WERI-Rb-1 (cell line): ENCODE measurements around the gene ANKRD23.

Experiments
- DNase-seq: peaks from one replicate; pipeline ENCODE4 v3.0.0-alpha.2; 2020
- H3K27ac ChIP-seq: fragments of 250-450 bp; sonication (Bioruptor Pico); 2 replicates; pipeline ENCODE4 v1.5.1; 2020; ENCODE audit warnings: mild to moderate bottlenecking, moderate library complexity
- H3K27me3 ChIP-seq: fragments of 250-450 bp; sonication (Bioruptor Pico); 2 replicates; pipeline ENCODE4 v1.5.1; 2021; ENCODE audit warnings: mild to moderate bottlenecking, low read depth, moderate library complexity; ENCODE audit not compliant: insufficient read depth, severe bottlenecking
- H3K36me3 ChIP-seq: fragments of 250-450 bp; sonication (Bioruptor Pico); 2 replicates; pipeline ENCODE4 v1.5.1; 2020; ENCODE audit warnings: mild to moderate bottlenecking, moderate library complexity
- H3K4me3 ChIP-seq: 2 replicates; pipeline ENCODE4 v1.5.1; 2011; ENCODE audit warnings: low read depth, mild to moderate bottlenecking, control low read depth, low read length
- H3K9me3 ChIP-seq: fragments of 250-450 bp; sonication (Bioruptor Pico); 2 replicates; pipeline ENCODE4 v1.5.1; 2021; ENCODE audit warnings: mild to moderate bottlenecking, moderate library complexity; ENCODE audit not compliant: severe bottlenecking
- TF ChIP-seq, protein P1 (sequence below): IDR thresholded peaks from 2 replicates; pipeline ENCODE4 v1.5.1; 2011; ENCODE audit warnings: low read depth, mild to moderate bottlenecking, control low read depth, inconsistent platforms, low read length

The ANKRD23 gene

DNA sequence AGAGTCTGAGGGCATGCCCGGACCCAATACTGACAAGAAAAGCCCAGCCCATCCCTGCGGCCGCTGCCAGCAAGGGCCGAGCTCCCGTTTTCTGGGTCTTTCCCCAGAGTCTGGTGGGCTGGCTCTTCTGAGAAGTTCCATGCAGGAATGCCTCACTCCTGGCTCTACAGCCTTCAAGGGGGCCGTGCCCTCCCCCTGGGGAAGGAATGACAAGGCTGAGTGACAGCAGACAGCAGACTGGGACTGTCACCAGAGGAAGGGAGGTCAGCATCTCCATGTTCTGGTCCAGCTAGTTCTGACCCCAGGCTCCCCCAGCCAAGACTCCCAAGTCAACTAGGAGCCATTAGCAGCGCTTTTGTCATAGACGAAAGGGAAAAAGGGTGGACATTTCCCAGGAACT is 39.1 kb upstream of the ANKRD23 start:
- Histone ChIP-seq H3K27ac (no peak overlapping the region), H3K4me3 (no peak overlapping the region), H3K27me3 (no peaks in the 10 kb centered on the region), H3K36me3 (no peaks in the 10 kb centered on the region), H3K9me3 (no peaks in the 10 kb centered on the region)
- DNase-seq = no peak
- TF ChIP-seq, protein P1, sequence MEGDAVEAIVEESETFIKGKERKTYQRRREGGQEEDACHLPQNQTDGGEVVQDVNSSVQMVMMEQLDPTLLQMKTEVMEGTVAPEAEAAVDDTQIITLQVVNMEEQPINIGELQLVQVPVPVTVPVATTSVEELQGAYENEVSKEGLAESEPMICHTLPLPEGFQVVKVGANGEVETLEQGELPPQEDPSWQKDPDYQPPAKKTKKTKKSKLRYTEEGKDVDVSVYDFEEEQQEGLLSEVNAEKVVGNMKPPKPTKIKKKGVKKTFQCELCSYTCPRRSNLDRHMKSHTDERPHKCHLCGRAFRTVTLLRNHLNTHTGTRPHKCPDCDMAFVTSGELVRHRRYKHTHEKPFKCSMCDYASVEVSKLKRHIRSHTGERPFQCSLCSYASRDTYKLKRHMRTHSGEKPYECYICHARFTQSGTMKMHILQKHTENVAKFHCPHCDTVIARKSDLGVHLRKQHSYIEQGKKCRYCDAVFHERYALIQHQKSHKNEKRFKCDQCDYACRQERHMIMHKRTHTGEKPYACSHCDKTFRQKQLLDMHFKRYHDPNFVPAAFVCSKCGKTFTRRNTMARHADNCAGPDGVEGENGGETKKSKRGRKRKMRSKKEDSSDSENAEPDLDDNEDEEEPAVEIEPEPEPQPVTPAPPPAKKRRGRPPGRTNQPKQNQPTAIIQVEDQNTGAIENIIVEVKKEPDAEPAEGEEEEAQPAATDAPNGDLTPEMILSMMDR = no peak

DNA sequence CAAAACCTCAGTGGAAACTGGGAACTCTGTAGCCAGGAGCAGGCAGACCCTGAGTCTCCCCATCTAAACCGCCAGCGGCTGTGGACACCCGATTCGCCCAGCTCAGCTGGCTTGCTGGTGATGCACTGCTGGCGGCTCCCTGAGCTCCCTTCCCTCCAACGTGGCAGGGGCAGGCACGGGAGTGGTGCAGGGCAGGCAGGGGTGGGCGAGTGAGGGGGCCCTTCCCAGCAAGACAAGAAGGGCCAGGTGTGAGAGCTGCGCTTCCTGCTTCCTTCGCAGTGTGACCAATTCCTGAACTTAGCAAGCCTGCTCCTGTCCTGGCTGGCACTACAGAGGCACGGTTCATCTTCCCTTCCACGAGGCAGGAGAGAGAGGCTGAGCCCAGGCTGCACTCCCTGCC is 38.4 kb upstream of the ANKRD23 start:
- Histone ChIP-seq H3K27ac (no peak overlapping the region), H3K27me3 (no peaks in the 10 kb centered on the region), H3K9me3 (no peaks in the 10 kb centered on the region), H3K4me3 (no peak overlapping the region), H3K36me3 (no peaks in the 10 kb centered on the region)
- DNase-seq = no peak
- TF ChIP-seq, protein P1 = no peak

DNA sequence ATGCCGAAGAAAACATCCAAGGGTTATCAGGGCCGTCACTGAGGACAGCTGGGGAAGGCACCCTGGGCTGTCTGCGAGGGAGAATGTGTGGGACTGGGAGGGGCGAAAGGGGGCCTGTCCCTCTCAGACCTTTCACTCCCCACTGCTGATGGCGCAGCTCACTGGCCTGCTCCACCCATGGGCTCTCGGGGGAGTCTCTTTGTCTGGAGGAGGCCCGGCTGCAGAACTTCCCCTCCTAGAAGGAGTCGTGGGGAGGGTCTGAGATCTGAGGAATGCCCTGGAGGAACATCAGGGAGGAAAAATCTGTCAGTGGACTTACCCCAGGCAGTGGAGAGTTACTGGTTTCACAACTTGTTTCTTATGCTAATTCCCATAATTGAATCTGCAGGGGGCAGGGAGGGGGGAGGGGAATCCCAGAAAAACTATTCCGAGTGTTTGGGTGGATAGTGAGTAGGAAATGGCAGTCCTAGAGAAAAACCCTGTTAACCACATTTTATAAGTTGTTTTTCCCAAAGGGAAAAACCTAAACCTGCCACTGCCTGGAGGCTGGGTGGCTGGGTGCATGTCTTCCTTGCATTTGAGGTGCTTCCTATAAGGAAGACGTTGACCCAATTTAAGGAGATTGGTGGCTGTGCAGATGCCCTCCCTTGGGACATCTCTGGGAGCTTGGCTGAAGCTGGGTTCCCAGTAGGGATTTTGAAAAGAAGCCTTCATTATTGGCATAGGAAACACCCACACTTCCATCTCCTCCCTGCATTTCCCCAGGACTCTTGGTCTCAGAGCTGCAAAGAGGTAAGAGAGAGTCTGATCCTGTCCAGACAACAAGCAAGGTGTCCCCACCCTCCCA is 37.8 kb upstream of the ANKRD23 start:
- Histone ChIP-seq H3K4me3 (no peak overlapping the region), H3K27me3 (no peaks in the 10 kb centered on the region), H3K27ac (no peak overlapping the region), H3K36me3 (no peaks in the 10 kb centered on the region), H3K9me3 (no peaks in the 10 kb centered on the region)
- no peak for DNase-seq
- TF ChIP-seq, protein P1 = no peak

DNA sequence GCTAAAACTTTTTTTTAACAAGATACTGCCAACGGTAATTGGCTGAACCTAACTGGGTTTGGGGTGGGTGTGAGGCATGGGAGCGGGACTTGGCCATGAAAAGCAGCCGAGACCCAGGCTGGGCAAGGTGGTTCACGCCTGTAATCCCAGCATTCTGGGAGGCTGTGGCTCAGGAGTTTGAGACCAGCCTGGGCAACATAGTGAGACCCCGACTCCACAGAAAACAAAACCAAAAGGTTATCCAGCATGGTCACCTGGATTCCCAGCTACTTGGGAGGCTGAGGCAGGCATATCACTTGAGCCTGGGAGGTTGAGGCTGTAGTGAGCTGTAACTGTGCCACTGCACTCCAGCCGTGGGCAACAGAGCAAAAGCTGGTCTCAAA is 37.1 kb upstream of the ANKRD23 start:
- no peak for DNase-seq
- TF ChIP-seq, protein P1 = no peak
- Histone ChIP-seq H3K4me3 (no peak overlapping the region), H3K9me3 (no peaks in the 10 kb centered on the region), H3K36me3 (no peaks in the 10 kb centered on the region), H3K27me3 (no peaks in the 10 kb centered on the region), H3K27ac (no peak overlapping the region)

DNA sequence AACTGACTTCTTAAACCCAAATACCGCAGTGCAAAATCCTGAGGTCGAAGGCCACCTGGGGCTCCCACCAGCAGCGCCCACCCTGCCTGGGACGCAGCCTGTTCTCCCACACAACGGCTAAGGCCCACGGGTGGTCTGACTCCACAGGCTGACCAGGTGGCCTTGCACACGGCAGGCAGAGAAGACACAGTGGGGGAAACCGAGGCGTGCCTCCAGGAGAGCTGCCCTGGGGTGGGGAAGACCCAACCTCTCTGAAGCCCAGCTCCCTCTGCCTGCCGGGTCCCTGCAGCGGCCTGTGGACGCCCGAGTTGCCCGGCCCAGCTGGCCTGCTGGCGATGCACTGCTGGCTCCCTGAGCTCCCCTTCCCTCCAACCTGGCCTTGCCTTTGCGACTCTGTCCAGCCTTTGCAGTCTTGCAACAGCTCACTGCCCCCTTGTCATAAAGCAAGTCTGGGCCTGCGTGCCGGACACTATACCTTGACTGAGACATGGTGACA is 35.8 kb upstream of the ANKRD23 start:
- TF ChIP-seq, protein P1 = no peak
- Histone ChIP-seq H3K9me3 (no peaks in the 10 kb centered on the region), H3K27ac (no peak overlapping the region), H3K36me3 (no peaks in the 10 kb centered on the region), H3K4me3 (no peak overlapping the region), H3K27me3 (no peaks in the 10 kb centered on the region)
- DNase-seq = no peak
